Fibroblast of villous mesenchyme (primary cell): Measurements from ENCODE around the gene AFAP1. TPM values are rescaled to one million over a fixed set of nuclear protein-coding genes. Genes with fewer than 3 reads are reported as not detected.

Experiments used
- DNase-seq: peaks from one replicate; pipeline ENCODE4 v3.0.0-alpha.2; 2010; ENCODE audit warnings: low read depth
- H3K4me3 ChIP-seq: 2 replicates; pipeline ENCODE4 v1.5.1; 2011; ENCODE audit warnings: low read depth, mild to moderate bottlenecking, low read length
- CTCF ChIP-seq: IDR thresholded peaks from 2 replicates; pipeline ENCODE4 v1.5.1; 2012; ENCODE audit warnings: low read depth, mild to moderate bottlenecking, low read length; ENCODE audit not compliant: insufficient read depth
- total RNA-seq: library from RNA; depleted of rRNA; stranded (reverse); fragments of >200 nt; gene quantifications from 2 replicates; pipeline ENCODE4 v1.2.3, GENCODE V29; 2012

The AFAP1 gene
- total RNA-seq, 1 donor = 133 TPM

GRCh38 chr4:7876201-7876875 is 63.3 kb downstream of the AFAP1 start:
- TF ChIP-seq CTCF = peak; percentile 58
- peak; percentile 75 for DNase-seq
- no peak overlapping the region for H3K4me3 ChIP-seq

- no peak for TF ChIP-seq CTCF
- no peak overlapping the region for H3K4me3 ChIP-seq
Measured at GRCh38 chr4:7874838-7875237, 64.8 kb downstream of the AFAP1 start.

GRCh38 chr4:7873881-7874280 is 65.8 kb downstream of the AFAP1 start:
- H3K4me3 ChIP-seq = no peak overlapping the region
- TF ChIP-seq CTCF = no peak
- no peak for DNase-seq

More at GRCh38 chr4:7874838-7875237, 64.8 kb downstream of the AFAP1 start:
- no peak for DNase-seq

GRCh38 chr4:7872264-7872771 is 67.3 kb downstream of the AFAP1 start:
- no peak overlapping the region for H3K4me3 ChIP-seq
- DNase-seq = peak; percentile 82
- no peak for TF ChIP-seq CTCF

GRCh38 chr4:7871356-7871755 is 68.3 kb downstream of the AFAP1 start:
- TF ChIP-seq CTCF = no peak
- no peak overlapping the region for H3K4me3 ChIP-seq
- DNase-seq = no peak

GRCh38 chr4:7868892-7869471 is 70.7 kb downstream of the AFAP1 start:
- DNase-seq = no peak
- TF ChIP-seq CTCF = no peak
- no peak overlapping the region for H3K4me3 ChIP-seq
